ENCODE results near the gene IFNA13. TPM values are rescaled to one million over a fixed set of nuclear protein-coding genes. Genes with fewer than 3 reads are reported as not detected.

The IFNA13 gene
- polyA plus RNA-seq, 2 of the 4 experiments (the other 2 are of a cell fraction): not detected

DNA sequence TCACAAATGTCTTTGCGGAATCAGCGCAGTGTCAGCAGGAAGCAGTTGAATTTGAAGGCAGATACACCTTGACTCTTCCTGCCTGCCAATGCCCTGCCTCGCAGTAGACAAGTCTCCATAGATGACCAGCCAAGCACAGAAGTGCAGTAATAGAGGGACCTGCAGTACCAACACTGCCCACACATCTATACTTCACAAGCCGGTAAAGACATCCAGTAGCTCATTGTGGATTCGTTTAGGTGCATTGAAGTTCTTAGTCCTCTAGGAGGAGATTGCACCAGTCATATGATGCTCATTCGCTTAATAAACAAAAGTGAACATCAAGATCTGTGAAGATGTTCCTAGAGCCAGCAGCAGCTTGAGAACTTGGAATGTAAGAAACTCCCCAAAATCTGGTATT is 24.4 kb upstream of the IFNA13 start:
- peak; percentile 51 for FAIRE-seq

DNA sequence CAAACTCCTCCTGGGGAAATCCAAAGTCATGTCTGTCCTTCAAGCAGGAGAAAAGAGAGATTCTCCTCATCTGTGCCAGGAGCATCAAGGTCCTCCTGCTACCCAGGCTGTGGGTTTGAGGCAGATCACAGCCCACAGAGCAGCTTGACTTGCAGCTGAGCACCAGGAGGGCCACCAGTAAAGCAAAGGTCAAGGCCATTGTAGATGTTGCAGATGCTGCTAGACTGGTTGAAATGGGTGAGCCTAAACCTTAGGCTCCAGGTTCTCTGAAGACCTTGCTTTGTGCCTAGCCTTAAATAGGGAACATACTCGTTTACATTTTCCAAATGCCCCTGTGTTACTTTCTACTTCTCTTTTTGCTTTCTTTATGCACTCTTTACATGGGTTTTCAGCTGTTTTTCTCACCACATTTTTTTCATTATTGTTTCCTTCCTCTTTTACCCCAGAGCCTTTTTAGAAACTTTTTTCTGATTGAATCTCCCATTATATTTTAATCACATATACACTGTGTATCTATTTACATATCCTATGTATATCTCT is 17.3 kb upstream of the IFNA13 start, which contains the start of gene IFNA2:
IFNA2 (minus strand) TSS at position 268 of the 540 bp plus-strand sequence; CDS start at position 199, 69 bp downstream.
- ChIA-PET CTCF (interaction anchor here (1.4 kb wide), 1 partner anchor 10 kb away, joined by 5 read pairs; no protein-coding TSS in a partner anchor), POLR2A (no interaction called here)
- H3K9me3 ChIP-seq: no peaks in the 10 kb centered on the region
- H3K4me1 ChIP-seq: peaks cover 7% of the 10 kb centered on the region; the same call in 1 of the 3 replicates
- FAIRE-seq (no peak), DNase-seq (ENCODE audit: low read depth in 1 of 2, low spot score in 1 of 2) (no peak), ATAC-seq (no peak)
- TF ChIP-seq NFE2L2 (conservative IDR thresholded peaks at IDR 0.05; ENCODE audit: low read length) (no peak), ZNF302 (CRISPR knock-in tag; IDR thresholded peaks at IDR 0.05) (no peak), CBX2 (IDR thresholded peaks at IDR 0.05; ENCODE audit: borderline replicate concordance, low read depth) (no peak), KDM1A (IDR thresholded peaks at IDR 0.05; ENCODE audit: low read depth) (no peak), RCOR1 (IDR thresholded peaks at IDR 0.05; ENCODE audit: low read depth, low read length) (no peak), PHF8 (IDR thresholded peaks at IDR 0.05; ENCODE audit: borderline replicate concordance, low read depth) (no peak), MAFK (IDR thresholded peaks at IDR 0.05; ENCODE audit: partially characterized antibody) (no peak), TP53 (CRISPR knock-in tag; IDR thresholded peaks at IDR 0.05) (no peak), MAZ (IDR thresholded peaks at IDR 0.05; ENCODE audit: borderline replicate concordance, low read depth, low read length) (no peak), HEYL (CRISPR knock-in tag; IDR thresholded peaks at IDR 0.05) (no peak), EHMT2 (IDR thresholded peaks at IDR 0.05; ENCODE audit: low read depth) (no peak)
- TF ChIP-seq, protein P1, sequence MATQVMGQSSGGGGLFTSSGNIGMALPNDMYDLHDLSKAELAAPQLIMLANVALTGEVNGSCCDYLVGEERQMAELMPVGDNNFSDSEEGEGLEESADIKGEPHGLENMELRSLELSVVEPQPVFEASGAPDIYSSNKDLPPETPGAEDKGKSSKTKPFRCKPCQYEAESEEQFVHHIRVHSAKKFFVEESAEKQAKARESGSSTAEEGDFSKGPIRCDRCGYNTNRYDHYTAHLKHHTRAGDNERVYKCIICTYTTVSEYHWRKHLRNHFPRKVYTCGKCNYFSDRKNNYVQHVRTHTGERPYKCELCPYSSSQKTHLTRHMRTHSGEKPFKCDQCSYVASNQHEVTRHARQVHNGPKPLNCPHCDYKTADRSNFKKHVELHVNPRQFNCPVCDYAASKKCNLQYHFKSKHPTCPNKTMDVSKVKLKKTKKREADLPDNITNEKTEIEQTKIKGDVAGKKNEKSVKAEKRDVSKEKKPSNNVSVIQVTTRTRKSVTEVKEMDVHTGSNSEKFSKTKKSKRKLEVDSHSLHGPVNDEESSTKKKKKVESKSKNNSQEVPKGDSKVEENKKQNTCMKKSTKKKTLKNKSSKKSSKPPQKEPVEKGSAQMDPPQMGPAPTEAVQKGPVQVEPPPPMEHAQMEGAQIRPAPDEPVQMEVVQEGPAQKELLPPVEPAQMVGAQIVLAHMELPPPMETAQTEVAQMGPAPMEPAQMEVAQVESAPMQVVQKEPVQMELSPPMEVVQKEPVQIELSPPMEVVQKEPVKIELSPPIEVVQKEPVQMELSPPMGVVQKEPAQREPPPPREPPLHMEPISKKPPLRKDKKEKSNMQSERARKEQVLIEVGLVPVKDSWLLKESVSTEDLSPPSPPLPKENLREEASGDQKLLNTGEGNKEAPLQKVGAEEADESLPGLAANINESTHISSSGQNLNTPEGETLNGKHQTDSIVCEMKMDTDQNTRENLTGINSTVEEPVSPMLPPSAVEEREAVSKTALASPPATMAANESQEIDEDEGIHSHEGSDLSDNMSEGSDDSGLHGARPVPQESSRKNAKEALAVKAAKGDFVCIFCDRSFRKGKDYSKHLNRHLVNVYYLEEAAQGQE (IDR thresholded peaks at IDR 0.05): no peak
- TF ChIP-seq, protein P2, sequence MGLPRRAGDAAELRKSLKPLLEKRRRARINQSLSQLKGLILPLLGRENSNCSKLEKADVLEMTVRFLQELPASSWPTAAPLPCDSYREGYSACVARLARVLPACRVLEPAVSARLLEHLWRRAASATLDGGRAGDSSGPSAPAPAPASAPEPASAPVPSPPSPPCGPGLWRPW (IDR thresholded peaks at IDR 0.05): no peak
- TF ChIP-seq, protein P3, sequence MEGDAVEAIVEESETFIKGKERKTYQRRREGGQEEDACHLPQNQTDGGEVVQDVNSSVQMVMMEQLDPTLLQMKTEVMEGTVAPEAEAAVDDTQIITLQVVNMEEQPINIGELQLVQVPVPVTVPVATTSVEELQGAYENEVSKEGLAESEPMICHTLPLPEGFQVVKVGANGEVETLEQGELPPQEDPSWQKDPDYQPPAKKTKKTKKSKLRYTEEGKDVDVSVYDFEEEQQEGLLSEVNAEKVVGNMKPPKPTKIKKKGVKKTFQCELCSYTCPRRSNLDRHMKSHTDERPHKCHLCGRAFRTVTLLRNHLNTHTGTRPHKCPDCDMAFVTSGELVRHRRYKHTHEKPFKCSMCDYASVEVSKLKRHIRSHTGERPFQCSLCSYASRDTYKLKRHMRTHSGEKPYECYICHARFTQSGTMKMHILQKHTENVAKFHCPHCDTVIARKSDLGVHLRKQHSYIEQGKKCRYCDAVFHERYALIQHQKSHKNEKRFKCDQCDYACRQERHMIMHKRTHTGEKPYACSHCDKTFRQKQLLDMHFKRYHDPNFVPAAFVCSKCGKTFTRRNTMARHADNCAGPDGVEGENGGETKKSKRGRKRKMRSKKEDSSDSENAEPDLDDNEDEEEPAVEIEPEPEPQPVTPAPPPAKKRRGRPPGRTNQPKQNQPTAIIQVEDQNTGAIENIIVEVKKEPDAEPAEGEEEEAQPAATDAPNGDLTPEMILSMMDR (IDR thresholded peaks at IDR 0.05): no peak
- WGBS (ENCODE audit: missing lambda C conversion rate): 10% methylated on average over 1 of the region's 1 CpG
- H3K4me2 ChIP-seq: no peak within 1 kb of the TSS
- H3K4me3 ChIP-seq: no peak within 1 kb of the TSS
- no peak within 1 kb of the TSS for H3K27ac ChIP-seq

More for the DNA sequence above, 24.4 kb upstream of the IFNA13 start:
- peak; percentile 37 to 83 for DNase-seq (ENCODE audit: low read depth in 1 of 2, low spot score in 1 of 2)
- TF ChIP-seq, protein P3 (IDR thresholded peaks at IDR 0.05): 0 out of 3 replicates have a peak, but pooled peaks have one; percentile 7
- TF ChIP-seq RCOR1 (IDR thresholded peaks at IDR 0.05; ENCODE audit: low read depth, low read length) (no peak), MAZ (IDR thresholded peaks at IDR 0.05; ENCODE audit: borderline replicate concordance, low read depth, low read length) (no peak)
- Histone ChIP-seq H3K9me3 (no peaks in the 10 kb centered on the region), H3K27ac (no peak overlapping the region), H3K4me1 (no peaks in the 10 kb centered on the region), H3K4me3 (no peak overlapping the region), H3K4me2 (no peak overlapping the region)
- ChIA-PET POLR2A (interaction anchor here (1.0 kb wide), 1 partner anchor 57 kb away, joined by 3 read pairs; the partner anchor contains the start of gene KLHL9), CTCF (interaction anchor here (0.6 to 2.3 kb wide), 7 partner anchors 10 to 156 kb away, joined by 3 to 7 read pairs (median 5); no protein-coding TSS in a partner anchor)
- WGBS (ENCODE audit: missing lambda C conversion rate): 46% methylated on average over 6 of the region's 6 CpGs
- peak; percentile 95 to 98 for ATAC-seq

All from A549 (cell line).